Measurements from ENCODE around the gene FCAMR. TPM values are rescaled to one million over a fixed set of nuclear protein-coding genes. Genes with fewer than 3 reads are reported as not detected.
A peak's percentile ranks its signal among the peaks of the same experiment; 100 is the strongest.

Gene FCAMR
- polyA plus RNA-seq, 1 experiment = not detected

DNA sequence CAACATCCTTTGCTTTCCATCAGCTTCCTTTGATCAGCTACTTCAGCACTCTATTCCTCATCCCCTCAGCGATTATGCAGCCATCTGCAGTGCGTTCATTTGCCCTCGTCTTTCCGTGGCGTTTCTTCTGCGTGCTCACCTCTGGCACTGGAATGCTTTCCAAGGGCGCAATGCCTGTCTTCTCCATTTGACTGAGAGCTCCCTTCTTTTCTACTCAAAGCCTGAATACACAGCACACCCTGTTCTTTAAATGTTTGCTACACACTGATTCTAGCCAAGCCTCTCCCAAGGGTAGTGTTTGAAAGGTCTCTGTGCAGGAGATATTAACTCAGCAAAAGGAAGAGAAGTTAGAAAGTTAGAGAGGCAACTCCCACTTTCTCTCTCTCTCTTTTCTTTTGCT is 39.7 kb upstream of the FCAMR start:
- CTCF ChIA-PET = interaction anchor here (1.4 kb wide), 1 partner anchor 11 kb away, joined by 4 read pairs; no protein-coding TSS in a partner anchor
- TF ChIP-seq, protein P1, sequence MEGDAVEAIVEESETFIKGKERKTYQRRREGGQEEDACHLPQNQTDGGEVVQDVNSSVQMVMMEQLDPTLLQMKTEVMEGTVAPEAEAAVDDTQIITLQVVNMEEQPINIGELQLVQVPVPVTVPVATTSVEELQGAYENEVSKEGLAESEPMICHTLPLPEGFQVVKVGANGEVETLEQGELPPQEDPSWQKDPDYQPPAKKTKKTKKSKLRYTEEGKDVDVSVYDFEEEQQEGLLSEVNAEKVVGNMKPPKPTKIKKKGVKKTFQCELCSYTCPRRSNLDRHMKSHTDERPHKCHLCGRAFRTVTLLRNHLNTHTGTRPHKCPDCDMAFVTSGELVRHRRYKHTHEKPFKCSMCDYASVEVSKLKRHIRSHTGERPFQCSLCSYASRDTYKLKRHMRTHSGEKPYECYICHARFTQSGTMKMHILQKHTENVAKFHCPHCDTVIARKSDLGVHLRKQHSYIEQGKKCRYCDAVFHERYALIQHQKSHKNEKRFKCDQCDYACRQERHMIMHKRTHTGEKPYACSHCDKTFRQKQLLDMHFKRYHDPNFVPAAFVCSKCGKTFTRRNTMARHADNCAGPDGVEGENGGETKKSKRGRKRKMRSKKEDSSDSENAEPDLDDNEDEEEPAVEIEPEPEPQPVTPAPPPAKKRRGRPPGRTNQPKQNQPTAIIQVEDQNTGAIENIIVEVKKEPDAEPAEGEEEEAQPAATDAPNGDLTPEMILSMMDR (IDR thresholded peaks at IDR 0.05; ENCODE audit: insufficient read depth, low read depth, low read length) = no peak
- DNase-seq (ENCODE audit: low read depth) = no peak
- H3K4me3 ChIP-seq (ENCODE audit: low read depth, low read length) = no peak overlapping the region
- POLR2A ChIA-PET = no interaction called here
- no peaks in the 10 kb centered on the region for H3K36me3 ChIP-seq (ENCODE audit: control insufficient read depth, insufficient read depth, low read length)
- no peaks in the 10 kb centered on the region for H3K27me3 ChIP-seq (ENCODE audit: control insufficient read depth, insufficient read depth, low read length)

DNA sequence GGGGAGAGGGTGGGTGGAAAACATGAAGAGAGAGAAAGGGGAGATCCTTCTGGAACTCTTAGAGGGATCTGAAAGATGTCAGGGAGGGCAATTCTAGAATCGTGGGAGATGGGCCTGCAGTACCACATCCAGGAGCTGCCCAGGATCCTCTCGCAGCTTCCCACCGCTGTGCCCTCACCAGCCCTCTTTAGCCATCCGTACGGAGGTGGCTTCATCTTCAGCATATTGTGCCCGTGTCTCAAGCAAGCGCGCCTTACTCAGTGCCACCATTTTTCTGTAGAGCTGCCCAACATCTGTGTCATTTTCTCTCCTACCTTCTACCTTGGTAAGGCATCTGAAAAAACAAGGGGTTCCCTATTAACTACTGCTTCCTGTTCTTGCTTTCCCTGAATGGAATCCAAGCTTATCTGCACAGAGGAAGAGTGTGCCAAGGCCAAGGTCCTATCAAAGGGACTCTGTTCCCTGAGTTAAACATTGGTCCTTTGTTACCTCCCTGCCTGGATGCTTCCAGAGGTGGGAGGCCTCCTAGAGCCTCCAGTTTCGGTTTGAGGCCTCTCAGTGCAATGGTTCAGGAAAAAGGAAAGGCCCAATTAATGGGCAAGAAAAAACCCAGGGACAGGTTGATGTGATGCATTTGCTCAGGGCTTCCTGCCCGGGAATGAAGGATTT is 39.1 kb upstream of the FCAMR start:
- ChIA-PET CTCF (interaction anchor here (1.4 kb wide), 1 partner anchor 12 kb away, joined by 4 read pairs; no protein-coding TSS in a partner anchor), POLR2A (no interaction called here)
- no peak for DNase-seq (ENCODE audit: low read depth)
- Histone ChIP-seq H3K36me3 (ENCODE audit: control insufficient read depth, insufficient read depth, low read length) (no peaks in the 10 kb centered on the region), H3K4me3 (ENCODE audit: low read depth, low read length) (no peak overlapping the region), H3K27me3 (ENCODE audit: control insufficient read depth, insufficient read depth, low read length) (no peaks in the 10 kb centered on the region)
- TF ChIP-seq, protein P1 (IDR thresholded peaks at IDR 0.05; ENCODE audit: insufficient read depth, low read depth, low read length) = no peak

DNA sequence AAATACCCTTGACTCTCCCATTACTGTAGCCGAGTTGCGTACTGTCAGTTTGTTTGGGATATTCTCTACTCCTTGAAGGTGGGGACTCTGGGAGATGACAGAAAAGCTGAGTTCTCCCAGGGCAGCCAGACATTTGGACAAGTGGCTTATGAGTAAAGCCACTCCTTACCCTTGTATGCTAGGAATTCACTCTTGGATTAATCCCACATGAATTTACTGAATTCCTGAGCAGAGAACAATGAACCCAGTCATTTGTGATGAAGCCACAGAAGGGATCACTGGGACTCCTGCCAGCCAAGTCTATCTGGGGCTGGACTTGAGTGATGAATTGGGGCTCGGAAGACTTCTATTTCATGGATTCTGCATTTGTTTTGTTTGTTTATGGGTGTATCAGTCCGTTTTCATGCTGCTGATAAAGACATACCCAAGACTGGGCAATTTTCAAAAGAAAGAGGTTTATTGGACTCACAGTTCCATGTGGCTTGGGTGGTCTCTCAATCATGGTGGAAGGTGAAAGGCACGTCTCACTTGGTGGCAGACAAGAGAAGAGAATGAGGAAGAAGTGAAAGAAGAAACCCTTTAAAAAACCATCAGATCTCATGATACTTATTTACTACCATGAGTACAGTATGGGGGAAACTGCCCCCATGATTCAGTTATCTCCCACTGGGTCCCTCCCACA is 37.2 kb upstream of the FCAMR start:
- peak; percentile 85 for DNase-seq (ENCODE audit: low read depth)
- Histone ChIP-seq H3K36me3 (ENCODE audit: control insufficient read depth, insufficient read depth, low read length) (no peaks in the 10 kb centered on the region), H3K4me3 (ENCODE audit: low read depth, low read length) (no peak overlapping the region), H3K27me3 (ENCODE audit: control insufficient read depth, insufficient read depth, low read length) (no peaks in the 10 kb centered on the region)
- ChIA-PET CTCF (interaction anchor here (0.9 to 2.0 kb wide), 4 partner anchors 15 to 399 kb away, joined by 3 to 5 read pairs (median 4); no protein-coding TSS in a partner anchor), POLR2A (no interaction called here)
- TF ChIP-seq, protein P1 (IDR thresholded peaks at IDR 0.05; ENCODE audit: insufficient read depth, low read depth, low read length) = no peak

DNA sequence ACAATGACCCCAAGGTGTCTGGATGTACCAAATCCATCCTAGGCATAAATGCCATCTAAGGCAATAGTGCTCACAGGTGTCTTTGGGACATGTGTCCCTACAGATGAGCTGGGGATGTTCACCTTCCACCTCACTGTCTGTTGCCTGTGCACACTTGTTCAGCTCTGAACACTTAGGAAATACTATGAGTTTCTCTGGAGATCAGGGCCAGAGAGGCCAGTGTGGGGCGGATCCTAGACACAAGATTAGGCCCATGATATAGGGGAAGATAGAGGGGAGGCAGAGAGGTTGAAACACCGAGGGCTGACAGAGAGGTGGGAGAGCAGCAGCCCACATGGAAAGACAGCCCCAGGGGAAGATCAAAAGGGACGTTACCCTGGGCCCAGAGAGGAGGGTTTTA is 36.7 kb upstream of the FCAMR start:
- ChIA-PET POLR2A (no interaction called here), CTCF (interaction anchor here (0.8 to 5.5 kb wide), 8 partner anchors 12 to 95 kb away, joined by 3 to 38 read pairs (median 4); no protein-coding TSS in a partner anchor)
- H3K4me3 ChIP-seq (ENCODE audit: low read depth, low read length) = no peak overlapping the region
- TF ChIP-seq, protein P1 (IDR thresholded peaks at IDR 0.05; ENCODE audit: insufficient read depth, low read depth, low read length) = no peak
- no peaks in the 10 kb centered on the region for H3K36me3 ChIP-seq (ENCODE audit: control insufficient read depth, insufficient read depth, low read length)
- H3K27me3 ChIP-seq (ENCODE audit: control insufficient read depth, insufficient read depth, low read length) = no peaks in the 10 kb centered on the region
- no peak for DNase-seq (ENCODE audit: low read depth)

DNA sequence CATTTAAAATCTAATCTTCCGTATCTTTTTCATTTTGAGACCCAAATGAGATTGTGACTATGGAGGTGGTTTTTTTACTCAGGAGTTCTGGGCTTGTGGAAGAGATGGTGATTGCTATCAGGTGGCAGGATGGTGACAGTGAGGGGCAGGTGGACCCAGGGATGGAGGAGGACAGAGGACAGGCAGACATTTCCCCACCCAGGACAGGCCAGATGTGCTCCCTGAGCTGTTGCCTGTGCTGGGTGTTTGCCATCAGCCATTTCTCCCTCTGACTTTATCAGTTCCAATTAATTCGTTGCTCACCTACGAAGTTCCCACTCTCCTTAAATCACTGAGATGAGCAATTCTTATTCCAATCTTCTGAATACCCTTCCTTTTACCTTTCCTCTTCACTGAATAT is 35.8 kb upstream of the FCAMR start:
- CTCF ChIA-PET = interaction anchor here (0.9 to 5.5 kb wide), 14 partner anchors 8 to 94 kb away, joined by 3 to 38 read pairs (median 5); no protein-coding TSS in a partner anchor
- POLR2A ChIA-PET = interaction anchor here (1.1 kb wide), 1 partner anchor 47 kb away, joined by 3 read pairs; the partner anchor contains the start of gene PFKFB2
- H3K4me3 ChIP-seq (ENCODE audit: low read depth, low read length) = no peak overlapping the region
- H3K36me3 ChIP-seq (ENCODE audit: control insufficient read depth, insufficient read depth, low read length) = no peaks in the 10 kb centered on the region
- H3K27me3 ChIP-seq (ENCODE audit: control insufficient read depth, insufficient read depth, low read length) = no peaks in the 10 kb centered on the region
- TF ChIP-seq, protein P1 (IDR thresholded peaks at IDR 0.05; ENCODE audit: insufficient read depth, low read depth, low read length) = no peak
- DNase-seq (ENCODE audit: low read depth) = no peak
